HCT116 (cell line): ENCODE results near the gene KRTAP5-3. TPM values are rescaled to one million over a fixed set of nuclear protein-coding genes. Genes with fewer than 3 reads are reported as not detected.
"Not testable (repeated sequence)": the region's sequence is repeated elsewhere in the genome, so short reads cannot be mapped to it uniquely, and the experiment has no call there.

ENCODE experiments used
- ATAC-seq: fragments of 200-7000 bp; cut with Tn5 transposase; 2 replicates; pipeline ENCODE4 v1.9.1; 2020; ENCODE audit warnings: mild to moderate bottlenecking, moderate library complexity
- BruUV-seq: library from RNA; stranded (reverse); fragments of 400-500 nt; replicated peaks from 2 replicates; lab custom pipeline; 2021; lab: Mats Ljungman, UMichigan
- CTCF ChIA-PET: fragments of 300-600 bp; sonication (Branson Sonifier 250); formaldehyde crosslinking; loops from one replicate; lab custom pipeline; 2021; ENCODE audit warnings: antibody characterized with exemption; lab: Charles Lee
- POLR2A ChIA-PET: fragments of 300-600, 350-600 bp; sonication (Branson Sonifier 250); formaldehyde crosslinking; loops from one replicate; lab custom pipeline; 2021; ENCODE audit warnings: antibody characterized with exemption; lab: Charles Lee
- RAD21 ChIA-PET, 2 experiments: fragments of 300-600 bp; sonication (Branson Sonifier 250); formaldehyde crosslinking; loops; one replicate each; lab custom pipeline; 2023; ENCODE audit warnings: low total read pairs in 2 of 2; ENCODE audit not compliant: uncharacterized antibody in 2 of 2, unreplicated experiment in 2 of 2, low non-redundant PET in 1 of 2; lab: Charles Lee
- DNase-seq: peaks from one replicate; pipeline ENCODE4 v3.0.0-alpha.2; 2010; ENCODE audit warnings: low read depth, low spot score
- H2AFZ ChIP-seq: fragments of 200-600 bp; shearing (Covaris generic), sonication (generic); 2 replicates; pipeline ENCODE4 v1.6.1; 2017; ENCODE audit warnings: low read depth, mixed run types, mixed read lengths, antibody characterized with exemption, low read length; ENCODE audit not compliant: poor library complexity, severe bottlenecking
- H3K27ac ChIP-seq: 2 replicates; pipeline ENCODE4 v1.5.1; 2012; ENCODE audit warnings: low read depth, low read length
- H3K27me3 ChIP-seq: fragments of 200-600 bp; sonication (generic); 2 replicates; pipeline ENCODE4 v1.6.1; 2016; ENCODE audit warnings: mixed run types, low read length, mixed read lengths; ENCODE audit not compliant: insufficient read depth
- H3K36me3 ChIP-seq, 2 experiments: fragments of 200-500 bp in 1 of 2; fragments of 200-600 bp in 1 of 2; sonication (Bioruptor generic) in 1 of 2; sonication (generic) in 1 of 2; 2 replicates each; pipeline versions ENCODE4 v1.5.1 to v1.6.1; 2014 to 2016; ENCODE audit warnings: low read length in 2 of 2, inconsistent platforms in 1 of 2, mixed read lengths in 1 of 2, mixed run types in 1 of 2; ENCODE audit not compliant: insufficient read depth in 2 of 2, control insufficient read depth in 1 of 2
- H3K4me1 ChIP-seq, 2 experiments: fragments of 200-600 bp in 1 of 2; sonication (generic) in 1 of 2; 2 replicates each; pipeline versions ENCODE4 v1.5.1 to v1.6.1; 2012 to 2017; ENCODE audit warnings: low read length in 2 of 2, inconsistent platforms in 1 of 2, mild to moderate bottlenecking in 1 of 2, mixed read lengths in 1 of 2, mixed run types in 1 of 2, moderate library complexity in 1 of 2; ENCODE audit not compliant: insufficient read depth in 2 of 2, control insufficient read depth in 1 of 2
- H3K4me2 ChIP-seq: fragments of 200-600 bp; sonication (generic); 2 replicates; pipeline ENCODE4 v1.6.1; 2017; ENCODE audit warnings: mixed run types, low read length, mixed read lengths
- H3K4me3 ChIP-seq, 2 experiments: fragments of 200-600 bp in 1 of 2; sonication (generic) in 1 of 2; replicated peaks in 1 of 2; 2 replicates each; pipeline ENCODE4 v1.5.1; 2011 to 2016; ENCODE audit warnings: low read length in 2 of 2, control low read depth in 1 of 2, low read depth in 1 of 2, mild to moderate bottlenecking in 1 of 2, mixed read lengths in 1 of 2, mixed run types in 1 of 2
- H3K79me2 ChIP-seq: fragments of 200-600 bp; sonication (generic); 2 replicates; pipeline ENCODE4 v1.6.1; 2017; ENCODE audit warnings: mild to moderate bottlenecking, mixed run types, low read length, moderate library complexity, mixed read lengths; ENCODE audit not compliant: insufficient read depth
- H3K9ac ChIP-seq: fragments of 200-600 bp; sonication (generic); 2 replicates; pipeline ENCODE4 v1.6.1; 2016; ENCODE audit warnings: low read length, mixed read lengths
- H3K9me2 ChIP-seq: fragments of 200-600 bp; sonication (generic), shearing (Covaris generic); 2 replicates; pipeline ENCODE4 v1.6.1; 2017; ENCODE audit warnings: mixed run types, mild to moderate bottlenecking, moderate library complexity; ENCODE audit not compliant: insufficient read depth
- H3K9me3 ChIP-seq, 2 experiments: fragments of 200-500 bp in 1 of 2; fragments of 200-600 bp in 1 of 2; sonication (Bioruptor generic) in 1 of 2; sonication (generic) in 1 of 2; 2 replicates each; pipeline ENCODE4 v1.6.1; 2014 to 2017; ENCODE audit warnings: low read length in 2 of 2, mixed read lengths in 2 of 2, inconsistent platforms in 1 of 2, low read depth in 1 of 2, mild to moderate bottlenecking in 1 of 2, mixed run types in 1 of 2, moderate library complexity in 1 of 2; ENCODE audit not compliant: control insufficient read depth in 1 of 2, insufficient read depth in 1 of 2
- H4K20me1 ChIP-seq: fragments of 200-600 bp; sonication (generic), shearing (Covaris generic); 2 replicates; pipeline ENCODE4 v1.6.1; 2017; ENCODE audit warnings: mixed run types, mild to moderate bottlenecking, moderate library complexity; ENCODE audit not compliant: insufficient read depth
- JUND ChIP-seq: IDR thresholded peaks from 2 replicates; pipeline ENCODE4 v1.6.1; 2012
- SP1 ChIP-seq: IDR thresholded peaks from 2 replicates; pipeline ENCODE4 v1.6.1; 2012; ENCODE audit warnings: low read depth
- TCF7L2 ChIP-seq: IDR thresholded peaks from 2 replicates; pipeline ENCODE4 v1.7.0; 2011; ENCODE audit warnings: borderline replicate concordance, inconsistent platforms; ENCODE audit not compliant: insufficient read depth, insufficient read length; ENCODE audit errors: extremely low read depth
- ZNF274 ChIP-seq: fragments of 200-500 bp; sonication (Bioruptor generic); IDR thresholded peaks from 2 replicates; pipeline ENCODE4 v1.6.1; 2014; ENCODE audit warnings: mild to moderate bottlenecking, low read depth, low read length, inconsistent platforms
- intact Hi-C: fragments of 100-400 bp; cut with micrococcal nuclease; formaldehyde crosslinking; loops from 2 replicates; pipeline ENCODE4 v1.10.0; 2022
- total RNA-seq: library from RNA; stranded (reverse); gene quantifications from one replicate; pipeline ENCODE4 v1.2.1, GENCODE V29; 2021; ENCODE audit not compliant: unreplicated experiment

The KRTAP5-3 gene
- total RNA-seq, 1 experiment from 2014 or later = not detected

GRCh38 chr11:1597331-1597993, 10.8 kb downstream of the KRTAP5-3 start:
- no peaks in the 10 kb centered on the region for H3K9me2 ChIP-seq
- CTCF ChIA-PET = no interaction called here
- H3K36me3 ChIP-seq = no peaks in the 10 kb centered on the region
- no peak overlapping the region for H3K27ac ChIP-seq
- intact Hi-C loops = no loop called here
- no peak overlapping the region for H3K9ac ChIP-seq
- H3K79me2 ChIP-seq = no peaks in the 10 kb centered on the region
- no TSS peak for BruUV-seq
- RAD21 ChIA-PET = no interaction called here
- H4K20me1 ChIP-seq = no peaks in the 10 kb centered on the region
- no peak overlapping the region for H3K4me2 ChIP-seq
- H3K9me3 ChIP-seq = no peaks in the 10 kb centered on the region
- DNase-seq = no peak
- H3K4me3 ChIP-seq = no peak overlapping the region
- peaks cover 0 to 3% of the 10 kb centered on the region in 2 experiments; a peak in 1 of 4 replicates for H3K4me1 ChIP-seq
- H2AFZ ChIP-seq = no peak overlapping the region
- POLR2A ChIA-PET = no interaction called here
- TF ChIP-seq TCF7L2 = no peak
- TF ChIP-seq JUND = no peak
- no peak for TF ChIP-seq ZNF274
- TF ChIP-seq SP1 = no peak
- TF ChIP-seq, all 23 proteins: peak for 0
- no peak for ATAC-seq
- H3K27me3 ChIP-seq = peaks cover 29% of the 10 kb centered on the region; the same call in 1 of the 2 replicates

GRCh38 chr11:1596576-1597121, 11.6 kb downstream of the KRTAP5-3 start:
- RAD21 ChIA-PET, H2AFZ ChIP-seq, POLR2A ChIA-PET, H3K4me3 ChIP-seq, H3K79me2 ChIP-seq, H3K27ac ChIP-seq, H3K4me1 ChIP-seq, H4K20me1 ChIP-seq, H3K9me2 ChIP-seq, ATAC-seq, DNase-seq, BruUV-seq, intact Hi-C loops, H3K9me3 ChIP-seq, H3K9ac ChIP-seq, H3K4me2 ChIP-seq, H3K36me3 ChIP-seq: not testable (repeated sequence)
- H3K27me3 ChIP-seq = peaks cover 32% of the 10 kb centered on the region; the same call in 1 of the 2 replicates
- CTCF ChIA-PET = interaction anchor here (1.8 to 1.9 kb wide), 2 partner anchors 23 to 50 kb away, joined by 17 to 29 read pairs; no protein-coding TSS in a partner anchor

- H3K9ac ChIP-seq = not testable (repeated sequence)
Measured at GRCh38 chr11:1595994-1596575, 12.2 kb downstream of the KRTAP5-3 start.

More at GRCh38 chr11:1595994-1596575, 12.2 kb downstream of the KRTAP5-3 start:
- POLR2A ChIA-PET = interaction anchor here (0.9 to 1.5 kb wide), 2 partner anchors 48 to 49 kb away, joined by 3 to 4 read pairs; no protein-coding TSS in a partner anchor
- BruUV-seq, H3K4me1 ChIP-seq, H3K9me2 ChIP-seq, H3K27ac ChIP-seq, H3K9me3 ChIP-seq, H3K4me3 ChIP-seq, DNase-seq, H3K79me2 ChIP-seq, H3K36me3 ChIP-seq, H4K20me1 ChIP-seq: not testable (repeated sequence)
- Histone ChIP-seq H3K27me3 (peaks cover 32% of the 10 kb centered on the region; the same call in 1 of the 2 replicates), H3K4me2 (0 out of 2 replicates have a peak overlapping the region, but pooled peaks have one; percentile 21), H2AFZ (peak overlapping the region; percentile 88)
- ATAC-seq = peak; percentile 33
- CTCF ChIA-PET = interaction anchor here (0.9 to 1.9 kb wide), 11 partner anchors 9 to 49 kb away, joined by 3 to 29 read pairs (median 5); no protein-coding TSS in a partner anchor
- intact Hi-C loops = loop anchor here (1.0 kb wide), 1 partner anchor 50 kb away; no protein-coding TSS in a partner anchor
- RAD21 ChIA-PET = interaction anchor here (0.8 to 1.2 kb wide), 3 partner anchors 20 to 50 kb away, joined by 3 to 5 read pairs (median 3); no protein-coding TSS in a partner anchor
